NCI-H2171 (cell line): ENCODE data around the gene PROCA1.

Experiments used
- DNase-seq: peaks from one replicate; lab custom pipeline; 2025; lab: John Stamatoyannopoulos, UW

Gene PROCA1

GRCh38 chr17:28707339-28707720 lies 4.4 kb downstream of the PROCA1 start:
- no peak for DNase-seq

DNA sequence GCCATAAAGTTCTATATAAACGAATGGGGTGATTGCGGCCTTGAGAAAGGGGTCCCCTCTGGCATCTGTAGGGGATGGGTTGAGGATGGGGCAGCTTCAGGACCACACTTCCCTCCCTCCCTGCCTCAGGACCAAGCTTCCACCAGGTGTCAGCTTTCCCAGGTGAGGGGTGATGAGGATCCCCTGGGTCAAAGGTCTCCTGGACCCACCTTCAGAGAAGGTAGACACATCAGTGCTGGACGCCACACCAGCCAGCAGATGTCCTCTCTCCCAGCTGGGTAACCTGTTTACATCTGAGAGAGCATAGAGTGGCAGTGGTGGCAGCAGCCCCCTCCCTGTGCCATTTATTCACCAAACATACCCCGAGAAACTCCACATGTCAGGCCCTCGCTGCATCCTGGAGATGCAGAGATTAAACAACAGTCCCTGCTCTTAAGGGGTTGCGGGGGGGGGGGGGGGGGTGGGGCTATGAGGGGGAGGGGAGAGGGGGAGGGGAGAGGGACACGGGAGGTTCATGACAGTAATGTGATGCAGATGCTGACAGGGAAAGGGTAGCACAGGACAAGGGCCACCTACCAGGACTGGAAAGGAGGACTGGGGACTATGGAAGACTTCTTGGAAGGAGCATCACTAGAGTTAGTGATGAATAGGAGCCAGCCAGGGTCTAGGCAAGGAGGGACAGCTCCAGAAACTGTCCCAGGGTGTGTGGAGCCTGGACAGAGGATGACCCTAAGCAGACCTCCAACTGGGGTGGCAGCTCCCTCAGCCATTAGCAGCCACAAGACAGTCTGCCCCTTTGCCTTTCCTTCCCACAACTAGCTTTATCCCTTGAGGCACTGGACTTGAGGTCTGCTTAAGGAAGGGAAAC lies 5.0 kb downstream of the PROCA1 start:
- no peak for DNase-seq

GRCh38 chr17:28705728-28706334 lies 5.9 kb downstream of the PROCA1 start:
- no peak for DNase-seq

DNA sequence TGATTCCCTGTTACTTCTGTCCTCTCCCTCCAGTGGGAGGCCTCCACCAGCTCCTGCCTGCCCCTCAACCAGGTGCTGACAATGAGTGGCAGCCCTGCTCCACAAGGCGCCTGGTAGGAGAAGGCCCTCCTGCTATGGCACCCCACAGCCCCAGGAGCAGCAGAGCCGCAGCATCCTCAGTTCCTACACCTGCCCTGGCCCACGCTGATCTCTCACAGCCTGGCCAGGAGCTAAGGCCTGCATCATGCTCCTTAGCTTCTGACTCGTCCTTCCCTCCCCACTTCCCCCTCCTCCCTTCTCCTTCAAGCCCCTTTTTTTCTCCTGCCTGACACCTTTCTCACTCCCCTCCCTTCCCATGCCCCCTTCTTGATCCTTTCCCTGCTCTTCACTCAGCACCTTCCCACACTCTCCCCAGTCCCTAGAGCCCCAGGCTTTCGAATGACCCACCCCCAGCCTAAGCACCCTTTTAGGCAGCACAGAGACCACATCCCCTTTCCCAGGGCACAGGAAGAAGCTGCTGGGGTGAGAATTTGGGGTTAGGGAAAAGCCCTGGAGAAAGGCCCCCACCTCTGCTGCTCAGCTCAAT lies 6.5 kb downstream of the PROCA1 start:
- DNase-seq = no peak

DNA sequence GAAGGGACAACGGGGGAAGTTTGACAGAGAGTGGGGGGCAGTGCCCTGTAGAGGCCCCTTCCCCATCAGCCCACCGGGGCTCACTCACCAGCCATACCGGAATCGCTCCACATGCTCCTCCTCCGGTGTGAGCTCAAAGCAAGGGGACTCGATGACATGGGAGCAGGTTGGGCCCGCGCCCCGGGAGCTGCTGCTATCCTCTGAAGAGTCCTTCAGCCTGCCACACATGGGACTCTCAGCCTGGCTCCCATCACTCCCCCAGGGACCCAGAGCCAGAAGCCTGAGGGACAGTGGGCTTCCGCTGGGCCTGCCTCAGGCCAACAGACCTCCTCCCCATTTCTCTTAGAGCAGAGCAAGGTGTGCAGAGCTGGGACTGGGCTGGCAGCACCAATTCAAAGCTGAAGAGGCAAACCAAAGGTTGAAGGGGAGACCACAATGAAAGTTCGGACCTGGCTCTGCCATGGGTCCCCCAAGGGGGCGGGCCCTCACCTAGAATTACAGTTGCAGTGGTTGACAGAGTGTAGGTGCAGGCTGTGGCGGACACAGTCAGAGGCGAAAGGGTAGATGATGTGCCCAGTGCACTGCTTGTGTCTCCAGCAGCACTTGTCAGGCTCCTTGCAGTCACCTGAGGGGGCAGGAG lies 7.3 kb downstream of the PROCA1 start:
- no peak for DNase-seq

GRCh38 chr17:28703552-28704218 lies 8.0 kb downstream of the PROCA1 start:
- DNase-seq = no peak

DNA sequence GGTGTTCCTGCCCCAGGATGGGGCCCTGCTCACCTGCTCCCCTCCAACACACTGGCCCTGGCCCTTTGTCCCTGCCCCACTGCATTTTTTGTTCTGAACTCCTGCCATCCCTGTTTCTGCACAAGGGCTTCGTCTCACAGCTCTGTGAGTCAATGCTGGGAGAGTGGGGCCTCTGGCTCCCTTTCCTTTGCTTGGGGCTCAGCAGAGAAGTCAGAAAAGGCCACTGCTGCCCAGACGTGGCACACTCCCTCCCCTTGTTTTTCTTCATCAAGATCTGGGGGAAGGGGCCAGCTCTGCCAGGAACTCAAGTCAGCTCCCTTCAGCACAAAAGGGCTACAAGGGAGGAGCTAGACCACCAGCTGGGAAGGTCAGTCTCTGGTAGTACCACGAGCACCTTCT lies 8.9 kb downstream of the PROCA1 start:
- DNase-seq = no peak

DNA sequence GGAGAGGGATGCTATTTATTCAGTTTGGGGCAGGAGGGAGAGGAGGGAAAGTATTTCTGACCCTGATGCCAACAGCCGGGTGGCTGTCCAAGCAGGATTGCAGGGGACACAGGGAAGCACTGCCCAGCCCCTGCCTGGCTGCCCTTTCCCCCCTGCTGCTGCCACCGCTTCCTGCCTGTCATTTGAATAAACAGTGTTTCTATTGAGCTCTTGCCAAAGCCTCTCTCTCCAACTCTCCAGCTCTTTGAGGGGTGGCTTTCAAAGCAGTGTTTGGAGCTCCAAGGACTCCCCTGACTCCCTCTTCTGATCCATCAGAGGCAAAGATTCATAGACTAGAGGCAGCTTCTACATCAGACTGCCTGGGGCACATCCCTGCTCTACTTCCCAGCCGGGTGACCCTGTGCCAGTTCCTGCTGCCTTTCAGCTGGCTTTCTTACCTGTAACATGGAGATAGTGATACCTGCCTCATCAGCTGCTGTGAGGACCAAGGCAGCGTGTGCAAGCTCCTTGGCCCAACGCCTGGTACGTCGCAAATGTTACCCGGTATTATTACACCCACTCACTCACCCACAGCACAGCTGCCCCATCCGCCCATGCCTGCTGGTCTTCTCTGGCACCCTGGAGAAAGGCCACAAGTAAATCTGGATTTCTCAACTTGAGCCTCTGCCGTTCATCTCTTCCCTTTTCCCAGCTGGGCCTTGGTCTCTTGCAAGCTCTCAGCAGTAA lies 9.5 kb downstream of the PROCA1 start:
- no peak for DNase-seq

GRCh38 chr17:28700830-28701492 lies 10.7 kb downstream of the PROCA1 start:
- DNase-seq = no peak

DNA sequence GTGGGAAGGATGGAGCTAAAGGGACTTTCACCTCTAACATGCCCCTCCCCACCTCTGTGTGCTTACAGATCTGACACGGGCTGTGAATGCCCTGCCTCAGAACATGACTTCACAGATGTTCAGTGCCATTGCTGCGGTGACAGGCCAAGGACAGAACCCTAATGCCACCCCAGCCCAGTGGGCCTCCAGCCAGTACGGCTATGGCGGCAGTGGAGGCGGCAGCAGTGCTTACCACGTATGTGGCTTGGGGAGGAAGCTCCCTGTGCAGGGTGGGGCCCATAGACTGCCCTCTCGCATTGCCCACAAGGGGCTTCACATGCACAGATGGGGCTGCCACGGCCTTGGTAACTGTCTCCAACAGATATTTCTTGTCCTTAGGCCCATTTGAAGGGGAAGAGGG lies 11.4 kb downstream of the PROCA1 start:
- no peak for DNase-seq

DNA sequence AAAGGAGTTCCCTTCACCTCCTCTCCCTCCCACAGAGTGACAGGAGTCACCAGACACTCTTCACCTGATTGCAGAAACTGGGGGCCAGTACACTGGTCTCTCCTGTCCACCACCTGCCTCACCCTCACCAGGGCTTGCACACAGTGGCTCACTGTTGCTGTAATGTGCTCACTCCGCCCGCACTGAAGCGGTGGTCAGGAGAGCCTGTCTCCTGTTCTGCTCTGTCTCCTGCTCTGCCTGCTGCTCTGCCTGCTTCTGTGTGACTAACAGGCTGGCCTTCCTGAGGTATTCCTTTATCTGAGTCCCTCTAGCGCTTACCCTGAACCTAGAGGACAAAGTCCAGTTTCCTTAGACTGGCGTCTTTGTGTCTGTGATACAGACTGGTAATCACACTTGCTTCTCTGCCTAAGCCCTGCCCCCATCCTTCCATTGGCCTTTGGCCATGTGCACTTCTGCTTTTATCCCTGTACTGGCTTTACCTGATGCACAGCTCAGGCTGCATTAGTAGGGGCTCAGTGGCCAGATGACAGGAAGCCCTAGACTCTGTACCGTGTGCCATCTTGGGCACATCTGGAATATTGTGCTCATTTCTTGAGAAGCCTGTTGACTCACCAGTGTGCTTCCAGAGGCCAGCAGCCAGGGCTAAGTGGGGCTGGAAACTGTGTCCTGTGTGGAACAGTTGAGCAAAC lies 13.3 kb downstream of the PROCA1 start:
- no peak for DNase-seq

- DNase-seq = no peak
Observed at GRCh38 chr17:28693869-28694268, 17.8 kb downstream of the PROCA1 start.

- DNase-seq = no peak
Observed at GRCh38 chr17:28689011-28689410, 22.7 kb downstream of the PROCA1 start.

DNA sequence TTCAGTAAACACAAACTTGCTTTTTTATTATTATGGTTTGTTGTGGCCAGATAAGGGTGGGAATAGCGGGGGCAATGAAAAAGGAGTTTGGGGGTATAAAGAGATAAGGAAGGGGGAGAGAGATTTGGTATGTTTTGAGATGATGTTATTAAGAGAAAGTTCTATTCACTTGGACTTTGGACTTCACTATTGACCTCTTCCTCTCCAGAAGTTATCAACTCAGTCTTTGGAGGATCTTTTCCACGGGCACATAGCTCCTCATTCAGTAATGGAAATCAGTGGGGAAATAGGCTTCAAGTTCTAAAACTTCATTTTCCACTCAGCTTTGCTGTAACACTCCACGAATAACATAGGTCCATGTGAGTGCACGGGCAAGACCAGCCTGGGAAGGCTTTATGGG lies 23.2 kb downstream of the PROCA1 start:
- DNase-seq = no peak

DNA sequence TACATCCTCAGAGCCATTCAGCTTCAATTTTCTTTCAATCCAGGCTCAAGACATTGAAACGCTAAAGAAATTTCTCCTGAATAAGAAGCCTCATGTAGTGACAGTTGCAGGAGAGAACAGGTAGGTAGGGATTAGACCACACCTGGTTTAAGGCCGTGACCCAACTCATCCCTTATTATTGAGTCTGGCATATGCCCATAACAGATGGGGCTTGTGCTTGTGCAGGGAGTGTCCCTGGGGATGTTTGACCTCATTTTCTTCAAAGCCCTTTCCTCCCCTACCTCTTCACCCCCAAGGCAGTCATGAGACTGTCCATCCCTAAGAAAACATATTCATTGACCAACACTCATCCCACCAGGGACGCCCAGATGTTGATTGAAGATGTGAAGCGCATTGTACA lies 25.4 kb downstream of the PROCA1 start:
- peak; percentile 37 for DNase-seq

GRCh38 chr17:28685366-28685765 lies 26.3 kb downstream of the PROCA1 start:
- DNase-seq = no peak

GRCh38 chr17:28684963-28685362 lies 26.7 kb downstream of the PROCA1 start:
- DNase-seq = peak; percentile 72

GRCh38 chr17:28682655-28683054 lies 29.0 kb downstream of the PROCA1 start:
- no peak for DNase-seq

DNA sequence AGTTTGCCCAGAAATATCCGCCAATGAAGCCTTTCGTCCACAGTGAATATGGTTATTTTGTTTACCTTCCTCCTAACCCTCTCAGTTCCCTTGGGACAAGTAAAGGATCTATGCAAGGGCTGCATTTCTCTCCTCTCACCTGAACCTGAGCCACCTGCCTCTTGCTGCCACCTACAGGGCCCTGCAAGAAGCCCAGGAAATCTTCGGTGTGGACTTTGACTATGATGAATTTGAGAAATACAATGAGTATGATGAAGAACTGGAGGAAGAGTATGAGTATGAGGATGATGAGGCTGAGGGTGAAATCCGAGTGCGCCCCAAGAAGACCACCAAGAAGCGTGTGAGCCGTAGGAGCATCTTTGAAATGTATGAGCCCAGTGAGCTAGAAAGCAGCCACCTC lies 35.7 kb downstream of the PROCA1 start:
- peak; percentile 12 for DNase-seq

DNA sequence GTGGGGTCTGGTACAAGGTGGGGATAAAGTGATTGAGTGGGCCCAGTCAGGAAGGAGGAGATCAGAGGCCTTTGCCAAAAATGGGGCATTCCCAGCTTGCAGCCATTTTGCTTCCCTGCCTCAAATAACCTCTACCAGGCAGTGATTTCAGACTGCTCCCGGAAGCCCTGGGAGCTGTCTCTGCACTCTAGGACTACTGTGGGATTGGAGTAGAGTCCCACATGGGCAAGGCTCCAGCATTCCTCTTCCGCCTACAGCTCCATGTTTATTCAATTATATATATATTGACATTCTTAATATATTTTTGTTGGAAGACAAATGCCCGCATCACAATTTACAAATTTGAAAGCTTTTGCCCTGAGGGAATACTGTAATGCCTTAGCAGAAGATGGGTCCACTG lies 36.2 kb downstream of the PROCA1 start:
- no peak for DNase-seq
